Endometrial microvascular endothelial cells (primary cell): Measurements from ENCODE around the gene MTA2. TPM values are rescaled to one million over a fixed set of nuclear protein-coding genes. Genes with fewer than 3 reads are reported as not detected.

Experiments used
- in situ Hi-C: cut with HindIII; loops from 2 replicates; pipeline ENCODE4 v1.10.0; 2017; ENCODE audit warnings: low sequenced_read_pairs, low pct_unique_long_range_greater_than_20kb; ENCODE audit errors: inconsistent ontology term
- total RNA-seq: library from RNA; depleted of rRNA; stranded (reverse); fragments of >200 nt; gene quantifications from one replicate; pipeline ENCODE4 v1.2.3, GENCODE V29; 2015; ENCODE audit errors: inconsistent ontology term

MTA2 gene
- total RNA-seq, 1 donor from 2014 or later: 195 TPM

GRCh38 chr11:62614275-62614674 lies 12.6 kb upstream of the MTA2 start:
- in situ Hi-C loops: no loop called here

GRCh38 chr11:62613291-62613778 lies 11.7 kb upstream of the MTA2 start:
- in situ Hi-C loops: no loop called here

- in situ Hi-C loops: no loop called here
Measured at GRCh38 chr11:62612366-62613290, 11.0 kb upstream of the MTA2 start, which contains the start of the genes EML3 and ROM1. EML3 (minus strand) TSS chr11:62612775; CDS start chr11:62612457, 318 bp downstream. ROM1 (plus strand) TSS chr11:62613257; CDS start chr11:62613282, 25 bp downstream.

GRCh38 chr11:62611705-62612365 lies 10.2 kb upstream of the MTA2 start:
- in situ Hi-C loops: no loop called here

- in situ Hi-C loops: no loop called here
Measured at GRCh38 chr11:62610814-62611704, 9.4 kb upstream of the MTA2 start.

- in situ Hi-C loops: no loop called here
Measured at GRCh38 chr11:62610403-62610802, 8.7 kb upstream of the MTA2 start.

GRCh38 chr11:62608776-62609175 lies 7.1 kb upstream of the MTA2 start:
- in situ Hi-C loops: no loop called here

GRCh38 chr11:62607714-62608113 lies 6.0 kb upstream of the MTA2 start:
- in situ Hi-C loops: no loop called here

- in situ Hi-C loops: no loop called here
Measured at GRCh38 chr11:62605902-62606301, 4.2 kb upstream of the MTA2 start.

GRCh38 chr11:62605467-62605866 lies 3.8 kb upstream of the MTA2 start:
- in situ Hi-C loops: no loop called here

GRCh38 chr11:62604460-62605120 lies 2.9 kb upstream of the MTA2 start:
- in situ Hi-C loops: no loop called here

- in situ Hi-C loops: no loop called here
Measured at GRCh38 chr11:62603776-62604299, 2.2 kb upstream of the MTA2 start.

GRCh38 chr11:62603072-62603408 lies 1.4 kb upstream of the MTA2 start:
- in situ Hi-C loops: no loop called here

- in situ Hi-C loops: no loop called here
Measured at GRCh38 chr11:62602141-62603071, 741 bp upstream of the MTA2 start.

GRCh38 chr11:62601122-62601371 lies 618 bp downstream of the MTA2 start:
- in situ Hi-C loops: no loop called here

- in situ Hi-C loops: no loop called here
Measured at GRCh38 chr11:62600367-62601121, 1.1 kb downstream of the MTA2 start.

- in situ Hi-C loops: no loop called here
Measured at GRCh38 chr11:62599901-62600300, 1.8 kb downstream of the MTA2 start.
